ENCODE measurements around the gene THAP9.

- TF ChIP-seq SIN3A (IDR thresholded peaks at IDR 0.05; ENCODE audit: borderline replicate concordance, insufficient read depth, low read length), result no peak
- TF ChIP-seq POLR2AphosphoS5 (IDR thresholded peaks at IDR 0.05; ENCODE audit: low read depth, low read length), result no peak
- no peak for TF ChIP-seq FOXP2 (optimal IDR thresholded peaks at IDR 0.05; ENCODE audit: borderline replicate concordance, extremely low read depth, extremely low read length, insufficient read depth)
- TF ChIP-seq REST (IDR thresholded peaks at IDR 0.05; ENCODE audit: insufficient read depth in 1 of 2, low read depth in 2 of 2, low read length in 2 of 2), result no peak
- TF ChIP-seq TAF1 (IDR thresholded peaks at IDR 0.05; ENCODE audit: borderline replicate concordance, insufficient read depth, low read length), result no peak
Measured at GRCh38 chr4:82934441-82934840, 33.9 kb downstream of the THAP9 start.
